GM23338 (cell line): ENCODE data around the gene TOLLIP. TPM values are rescaled to one million over a fixed set of nuclear protein-coding genes. Genes with fewer than 3 reads are reported as not detected.

Source experiments
- ATAC-seq: fragments of 200-7000 bp; cut with Tn5 transposase; 3 replicates; pipeline ENCODE4 v1.9.1; 2020
- DNase-seq: peaks from one replicate; pipeline ENCODE4 v3.0.0-alpha.2; 2015; ENCODE audit warnings: low spot score
- H2AFZ ChIP-seq: fragments of 200-600 bp; sonication (generic); 2 replicates; pipeline ENCODE4 v1.8.0; 2016; ENCODE audit warnings: antibody characterized with exemption, mild to moderate bottlenecking, moderate library complexity
- H3F3A ChIP-seq: fragments of 200-600 bp; sonication (generic); replicated peaks from 2 replicates; pipeline ENCODE4 v1.8.0; 2017; ENCODE audit warnings: antibody characterized with exemption, mixed run types, low read depth
- H3K27ac ChIP-seq: fragments of 200-600 bp; sonication (generic); 2 replicates; pipeline ENCODE4 v1.6.1; 2016; ENCODE audit warnings: low read depth
- H3K27me3 ChIP-seq: fragments of 200-600 bp; sonication (generic); 2 replicates; pipeline ENCODE4 v1.8.0; 2016; ENCODE audit warnings: mild to moderate bottlenecking, mixed run types, moderate library complexity; ENCODE audit not compliant: insufficient read depth
- H3K36me3 ChIP-seq: fragments of 200-600 bp; sonication (generic); 2 replicates; pipeline ENCODE4 v1.8.0; 2016; ENCODE audit warnings: mild to moderate bottlenecking; ENCODE audit not compliant: insufficient read depth
- H3K4me1 ChIP-seq: fragments of 200-600 bp; sonication (generic); 2 replicates; pipeline ENCODE4 v1.8.0; 2016; ENCODE audit warnings: mild to moderate bottlenecking, moderate library complexity; ENCODE audit not compliant: insufficient read depth
- H3K4me2 ChIP-seq: fragments of 200-600 bp; sonication (generic); 2 replicates; pipeline ENCODE4 v1.7.1; 2017; ENCODE audit warnings: mixed run types
- H3K4me3 ChIP-seq: fragments of 200-600 bp; sonication (generic); 2 replicates; pipeline ENCODE4 v1.6.1; 2016; ENCODE audit warnings: mixed run types
- H3K79me2 ChIP-seq: fragments of 200-600 bp; sonication (generic); replicated peaks from 2 replicates; pipeline ENCODE4 v1.8.0; 2017; ENCODE audit warnings: mild to moderate bottlenecking; ENCODE audit not compliant: insufficient read depth
- H3K9me2 ChIP-seq: fragments of 200-600 bp; sonication (generic); 2 replicates; pipeline ENCODE4 v1.8.0; 2017; ENCODE audit not compliant: insufficient read depth
- H4K20me1 ChIP-seq: fragments of 200-600 bp; sonication (generic); replicated peaks from 2 replicates; pipeline ENCODE4 v1.8.0; 2017; ENCODE audit warnings: mild to moderate bottlenecking; ENCODE audit not compliant: insufficient read depth
- H3K27ac Mint-ChIP-seq: 2 replicates; pipeline ENCODE4 v1.8.0; 2020; ENCODE audit warnings: inconsistent platforms, mild to moderate bottlenecking, moderate library complexity, mixed read lengths
- H3K27me3 Mint-ChIP-seq: 3 replicates; pipeline ENCODE4 v1.8.0; 2022; ENCODE audit warnings: low read depth, mild to moderate bottlenecking, moderate library complexity, mixed read lengths, inconsistent platforms; ENCODE audit not compliant: insufficient read depth, poor library complexity
- H3K36me3 Mint-ChIP-seq: 3 replicates; pipeline ENCODE4 v1.8.0; 2021; ENCODE audit warnings: low read depth, mild to moderate bottlenecking, inconsistent platforms, moderate library complexity, mixed read lengths
- H3K4me1 Mint-ChIP-seq: 3 replicates; pipeline ENCODE4 v1.8.0; 2020; ENCODE audit warnings: mild to moderate bottlenecking, inconsistent platforms, mixed read lengths
- H3K4me3 Mint-ChIP-seq: 3 replicates; pipeline ENCODE4 v1.8.0; 2021; ENCODE audit warnings: moderate library complexity, mild to moderate bottlenecking, inconsistent platforms, mixed read lengths
- H3K9me3 Mint-ChIP-seq: 3 replicates; pipeline ENCODE4 v1.8.0; 2020; ENCODE audit warnings: moderate library complexity, mild to moderate bottlenecking, inconsistent platforms, mixed read lengths
- CREB1 ChIP-seq: fragments of 250-450 bp; sonication (Bioruptor Pico); IDR thresholded peaks from 2 replicates; pipeline ENCODE4 v1.5.0; 2020; ENCODE audit warnings: low read depth, mild to moderate bottlenecking, moderate library complexity
- CTCF ChIP-seq, 2 experiments: fragments of 200-600 bp in 1 of 2; sonication (generic) in 1 of 2; conservative IDR thresholded peaks; 2 replicates each; pipeline versions ENCODE4 v1.5.1 to v1.6.1; 2016 to 2017; ENCODE audit warnings: antibody characterized with exemption in 2 of 2, low read depth in 2 of 2, mild to moderate bottlenecking in 2 of 2, moderate library complexity in 1 of 2
- ETS1 ChIP-seq: IDR thresholded peaks from 2 replicates; pipeline ENCODE4 v1.6.1; 2016; ENCODE audit warnings: antibody characterized with exemption
- EZH2 ChIP-seq: fragments of 200-600 bp; sonication (generic); IDR thresholded peaks from one replicate; pipeline ENCODE4 v1.8.0; 2017; ENCODE audit warnings: antibody characterized with exemption, mild to moderate bottlenecking, low read depth; ENCODE audit not compliant: unreplicated experiment
- EZH2phosphoT487 ChIP-seq: fragments of 200-600 bp; sonication (generic); IDR thresholded peaks from one replicate; pipeline ENCODE4 v1.8.1; 2018; ENCODE audit warnings: antibody characterized with exemption; ENCODE audit not compliant: unreplicated experiment
- POLR2AphosphoS5 ChIP-seq: IDR thresholded peaks from 2 replicates; pipeline ENCODE4 v1.6.1; 2016; ENCODE audit warnings: antibody characterized with exemption, low read depth
- REST ChIP-seq: IDR thresholded peaks from one replicate; pipeline ENCODE4 v1.6.1; 2018; ENCODE audit warnings: antibody characterized with exemption; ENCODE audit not compliant: unreplicated experiment
- STAT1 ChIP-seq: IDR thresholded peaks from one replicate; pipeline ENCODE4 v1.6.1; 2016; ENCODE audit warnings: antibody characterized with exemption; ENCODE audit not compliant: unreplicated experiment
- polyA plus RNA-seq: library from polyadenylated mRNA; unstranded; fragments of >200 nt; fragmentation: Nextera tagmentation; extraction: Ambion mirVana; gene quantifications from 2 replicates; pipeline ENCODE4 v1.2.1, GENCODE V29; 2016
- total RNA-seq: library from RNA; depleted of rRNA; stranded (reverse); fragments of >200 nt; shearing (Covaris generic); gene quantifications from 2 replicates; pipeline ENCODE4 v1.2.3, GENCODE V29; 2014

The TOLLIP gene
- total and polyA plus RNA-seq, 2 experiments from 2014 or later: 13.5 to 18.0 TPM

- Histone ChIP-seq H2AFZ (no peak overlapping the region), H3K9me2 (no peaks in the 10 kb centered on the region), H4K20me1 (no peaks in the 10 kb centered on the region), H3K27ac (no peak overlapping the region), H3F3A (no peaks in the 10 kb centered on the region), H3K4me1 (no peaks in the 10 kb centered on the region), H3K27me3 (no peaks in the 10 kb centered on the region), H3K79me2 (no peaks in the 10 kb centered on the region), H3K4me2 (no peak overlapping the region), H3K36me3 (no peaks in the 10 kb centered on the region), H3K4me3 (no peak overlapping the region)
- Mint-ChIP-seq H3K9me3 (peaks cover 34% of the 10 kb centered on the region), H3K27ac (no peak overlapping the region), H3K27me3 (peaks cover 12% of the 10 kb centered on the region), H3K36me3 (peaks cover 20% of the 10 kb centered on the region), H3K4me1 (no peaks in the 10 kb centered on the region), H3K4me3 (no peak overlapping the region)
- DNase-seq (no peak), ATAC-seq (no peak)
- no peak for TF ChIP-seq EZH2phosphoT487
- no peak for TF ChIP-seq CTCF (conservative IDR thresholded peaks at IDR 0.05; ENCODE audit: low read depth in 2 of 2)
- no peak for TF ChIP-seq STAT1
- TF ChIP-seq CREB1 (CRISPR knock-in tag): no peak
- no peak for TF ChIP-seq ETS1
These were observed 54.7 kb downstream of the TOLLIP start for GRCh38 chr11:1254733-1255132.

- Histone ChIP-seq H3K27ac (no peak overlapping the region), H3K4me2 (no peak overlapping the region), H3K36me3 (no peaks in the 10 kb centered on the region), H2AFZ (no peak overlapping the region), H3K9me2 (no peaks in the 10 kb centered on the region), H3K4me1 (no peaks in the 10 kb centered on the region), H3K4me3 (no peak overlapping the region), H4K20me1 (no peaks in the 10 kb centered on the region), H3K27me3 (no peaks in the 10 kb centered on the region), H3K79me2 (no peaks in the 10 kb centered on the region), H3F3A (no peaks in the 10 kb centered on the region)
- Mint-ChIP-seq H3K9me3 (peaks cover 38% of the 10 kb centered on the region), H3K27ac (no peak overlapping the region), H3K4me1 (no peaks in the 10 kb centered on the region), H3K27me3 (peaks cover 12% of the 10 kb centered on the region), H3K36me3 (peaks cover 24% of the 10 kb centered on the region), H3K4me3 (no peak overlapping the region)
- ATAC-seq (no peak), DNase-seq (no peak)
- TF ChIP-seq EZH2 (no peak), POLR2AphosphoS5 (no peak), REST (no peak), ETS1 (no peak)
These were observed 55.3 kb downstream of the TOLLIP start for GRCh38 chr11:1254086-1254648.
